Fibroblast of pulmonary artery (primary cell): ENCODE measurements around the gene RAB3C.
"Not testable (repeated sequence)": the region's sequence is repeated elsewhere in the genome, so short reads cannot be mapped to it uniquely, and the experiment has no call there.

Source experiments
- DNase-seq: peaks from one replicate; pipeline ENCODE4 v3.0.0-alpha.2; 2010; ENCODE audit warnings: low read depth
- H3K4me3 ChIP-seq: replicated peaks from 2 replicates; pipeline ENCODE4 v1.5.1; 2011; ENCODE audit warnings: low read depth, mild to moderate bottlenecking, control low read depth, low read length, moderate library complexity
- CTCF ChIP-seq: IDR thresholded peaks from 2 replicates; pipeline ENCODE4 v1.5.1; 2011; ENCODE audit warnings: mild to moderate bottlenecking, control low read depth, low read length, inconsistent platforms; ENCODE audit errors: missing control alignments

Gene RAB3C

GRCh38 chr5:58699762-58700118 lies 116.9 kb downstream of the RAB3C start:
- no peak overlapping the region for H3K4me3 ChIP-seq
- no peak for DNase-seq
- no peak for TF ChIP-seq CTCF

- H3K4me3 ChIP-seq = no peak overlapping the region
- TF ChIP-seq CTCF = no peak
- no peak for DNase-seq
These were observed 121.2 kb downstream of the RAB3C start for GRCh38 chr5:58703925-58704555.

- no peak for TF ChIP-seq CTCF
- DNase-seq = no peak
- no peak overlapping the region for H3K4me3 ChIP-seq
These were observed 123.9 kb downstream of the RAB3C start for GRCh38 chr5:58706736-58707135.

- no peak for DNase-seq
- no peak overlapping the region for H3K4me3 ChIP-seq
- TF ChIP-seq CTCF = no peak
These were observed 125.6 kb downstream of the RAB3C start for GRCh38 chr5:58708456-58708855.

GRCh38 chr5:58710425-58710824 lies 127.5 kb downstream of the RAB3C start:
- H3K4me3 ChIP-seq, DNase-seq: not testable (repeated sequence)

GRCh38 chr5:58710871-58711270 lies 128.0 kb downstream of the RAB3C start:
- DNase-seq = no peak
- no peak for TF ChIP-seq CTCF

GRCh38 chr5:58711965-58712364 lies 129.1 kb downstream of the RAB3C start:
- no peak for TF ChIP-seq CTCF
- no peak for DNase-seq
- H3K4me3 ChIP-seq = no peak overlapping the region

More at GRCh38 chr5:58710871-58711270, 128.0 kb downstream of the RAB3C start:
- H3K4me3 ChIP-seq = no peak overlapping the region
